ENCODE measurements around the gene ALDH4A1.

GRCh38 chr1:18926315-18927081 is 24.1 kb upstream of the ALDH4A1 start:
- TF ChIP-seq CTCF (conservative IDR thresholded peaks at IDR 0.05; ENCODE audit: low read depth, low read length): no peak; the same call in 1 of the 2 replicates
- TF ChIP-seq EZH2 (IDR thresholded peaks at IDR 0.05; ENCODE audit: borderline replicate concordance, low read depth, low read length, poor library complexity, severe bottlenecking): no peak
